K562 (cell line): Measurements from ENCODE around the gene CLSTN2. TPM values are rescaled to one million over a fixed set of nuclear protein-coding genes. Genes with fewer than 3 reads are reported as not detected.

ENCODE experiments used
- ATAC-seq: fragments of 200-7000 bp; cut with Tn5 transposase; 3 replicates; pipeline ENCODE4 v1.9.1; 2020; ENCODE audit warnings: moderate library complexity
- BruUV-seq: library from RNA; stranded (reverse); fragments of 400-500 nt; replicated peaks from 2 replicates; lab custom pipeline; 2021; lab: Mats Ljungman, UMichigan
- CTCF ChIA-PET: fragments of 300-600 bp; formaldehyde crosslinking; extraction: SDS; loops from one replicate; lab custom pipeline; 2021; ENCODE audit warnings: low intra/inter-chr PET ratio; lab: Yijun Ruan, JAX
- POLR2A ChIA-PET: fragments of 300-600, 350-650 bp; sonication (Branson Sonifier 250); formaldehyde crosslinking; extraction: SDS; loops from one replicate; lab custom pipeline; 2021; ENCODE audit warnings: antibody characterized with exemption, inconsistent platforms; lab: Yijun Ruan, JAX
- DNase-seq, 4 experiments: peaks; one replicate each; pipeline versions ENCODE4 v3.0.0 to v3.0.0-alpha.2; 2011 to 2018; ENCODE audit warnings: low spot score in 3 of 4, mixed read lengths in 3 of 4; ENCODE audit errors: extremely low read depth in 1 of 4
- FAIRE-seq: peaks from 2 replicates; lab custom pipeline; 2011; peaks lifted over from hg19 to GRCh38; lab: Jason Lieb, UNC
- H2AFZ ChIP-seq: 2 replicates; pipeline ENCODE4 v1.6.0; 2011; ENCODE audit warnings: low read depth, low read length, control low read depth, inconsistent platforms
- H3K27ac ChIP-seq: fragments of 200-600 bp; 3 replicates; pipeline ENCODE4 v1.8.0; 2011; ENCODE audit warnings: low read depth, mild to moderate bottlenecking, control low read depth, inconsistent platforms, low read length, moderate library complexity, mixed read lengths; ENCODE audit errors: extremely low read depth
- H3K27me3 ChIP-seq, 2 experiments: fragments of 300-600 bp in 1 of 2; 2 replicates in 1 of 2; 3 replicates in 1 of 2; pipeline versions ENCODE4 v1.6.0 to v1.8.0; 2011; ENCODE audit warnings: inconsistent platforms in 2 of 2, low read length in 2 of 2, mild to moderate bottlenecking in 1 of 2, mixed read lengths in 1 of 2, moderate library complexity in 1 of 2; ENCODE audit not compliant: control insufficient read depth in 2 of 2, insufficient read depth in 2 of 2
- H3K36me3 ChIP-seq: fragments of 300-600 bp; 3 replicates; pipeline ENCODE4 v1.8.0; 2011; ENCODE audit warnings: mild to moderate bottlenecking, low read length, inconsistent platforms; ENCODE audit not compliant: control insufficient read depth, insufficient read depth
- H3K4me1 ChIP-seq, 2 experiments: fragments of 200-600 bp in 1 of 2; replicated peaks in 1 of 2; 2 replicates in 1 of 2; 3 replicates in 1 of 2; pipeline versions ENCODE4 v1.5.1 to v1.8.0; 2011; ENCODE audit warnings: inconsistent platforms in 2 of 2, low read length in 2 of 2, mild to moderate bottlenecking in 1 of 2, mixed read lengths in 1 of 2, moderate library complexity in 1 of 2; ENCODE audit not compliant: control insufficient read depth in 2 of 2, insufficient read depth in 2 of 2
- H3K4me2 ChIP-seq: 2 replicates; pipeline ENCODE4 v1.6.1; 2011; ENCODE audit warnings: low read length, control low read depth, inconsistent platforms, mixed read lengths; ENCODE audit not compliant: insufficient read depth
- H3K4me3 ChIP-seq: fragments of 200-600 bp; sonication (generic), shearing (Covaris generic); 2 replicates; pipeline ENCODE4 v1.5.1; 2016; ENCODE audit warnings: control low read depth, inconsistent platforms
- H3K79me2 ChIP-seq: fragments of 200-600 bp; 3 replicates; pipeline ENCODE4 v1.8.0; 2011; ENCODE audit warnings: low read length, inconsistent platforms; ENCODE audit not compliant: control insufficient read depth, insufficient read depth
- H3K9ac ChIP-seq, 2 experiments: 2 replicates each; pipeline versions ENCODE4 v1.6.0 to v1.6.1; 2011; ENCODE audit warnings: low read depth in 2 of 2, low read length in 2 of 2, control low read depth in 1 of 2, inconsistent platforms in 1 of 2, mild to moderate bottlenecking in 1 of 2, mixed read lengths in 1 of 2; ENCODE audit not compliant: insufficient read depth in 1 of 2
- H3K9me1 ChIP-seq: one replicate; pipeline ENCODE4 v1.6.0; 2011; ENCODE audit warnings: inconsistent platforms, mild to moderate bottlenecking, low read length, moderate library complexity; ENCODE audit not compliant: control insufficient read depth, insufficient read depth
- H3K9me3 ChIP-seq: replicated peaks from 2 replicates; pipeline ENCODE4 v1.5.1; 2011; ENCODE audit warnings: low read depth, low read length, inconsistent platforms; ENCODE audit not compliant: control insufficient read depth, insufficient read depth
- H4K20me1 ChIP-seq: replicated peaks from 2 replicates; pipeline ENCODE4 v1.6.1; 2011; ENCODE audit warnings: low read length, inconsistent platforms, mixed read lengths; ENCODE audit not compliant: control insufficient read depth, insufficient read depth
- BMI1 ChIP-seq: fragments of 150-350 bp; IDR thresholded peaks from 2 replicates; pipeline ENCODE4 v1.6.1; 2014; ENCODE audit warnings: low read length
- CREBBP ChIP-seq: IDR thresholded peaks from one replicate; pipeline ENCODE4 v1.6.1; 2012; ENCODE audit warnings: low read depth, mild to moderate bottlenecking, control low read depth, inconsistent platforms, low read length
- DDX20 ChIP-seq: fragments of 450-650 bp; IDR thresholded peaks from 2 replicates; pipeline ENCODE4 v1.6.1; 2016; ENCODE audit warnings: missing genetic modification characterization, low read depth, mild to moderate bottlenecking, missing compliant biosample characterization, moderate library complexity
- EZH2 ChIP-seq: IDR thresholded peaks from 2 replicates; pipeline ENCODE4 v1.6.1; 2012; ENCODE audit warnings: low read depth, mild to moderate bottlenecking, inconsistent platforms, low read length, borderline replicate concordance
- KLF13 ChIP-seq: fragments of 450-650 bp; IDR thresholded peaks from 2 replicates; pipeline ENCODE4 v1.6.1; 2016; ENCODE audit warnings: missing genetic modification characterization, low read depth, mild to moderate bottlenecking, missing compliant biosample characterization, moderate library complexity, borderline replicate concordance
- KLF16 ChIP-seq: IDR thresholded peaks from 2 replicates; pipeline ENCODE4 v1.6.1; 2016; ENCODE audit warnings: antibody characterized with exemption
- MECOM ChIP-seq: fragments of 250-450 bp; sonication (Bioruptor Pico); IDR thresholded peaks from 2 replicates; pipeline ENCODE4 v1.8.0; 2022; ENCODE audit warnings: inconsistent platforms
- NEUROD1 ChIP-seq: fragments of 150-350 bp; IDR thresholded peaks from 2 replicates; pipeline ENCODE4 v1.6.1; 2014; ENCODE audit warnings: borderline replicate concordance, low read length, low read depth; ENCODE audit not compliant: partially characterized antibody
- SPI1 ChIP-seq: IDR thresholded peaks from 2 replicates; pipeline ENCODE4 v1.6.1; 2011; ENCODE audit warnings: low read depth, low read length, control low read depth, borderline replicate concordance
- STAG1 ChIP-seq: sonication (generic); formaldehyde crosslinking; IDR thresholded peaks from 2 replicates; pipeline ENCODE4 v1.5.0; 2020; ENCODE audit warnings: missing genetic modification reagents, borderline replicate concordance
- TCF7 ChIP-seq: sonication (generic); IDR thresholded peaks from 2 replicates; pipeline ENCODE4 v1.6.1; 2016; ENCODE audit warnings: antibody characterized with exemption, borderline replicate concordance
- ZC3H4 ChIP-seq: sonication (generic); formaldehyde crosslinking; IDR thresholded peaks from 2 replicates; pipeline ENCODE4 v1.9.0; 2021; ENCODE audit warnings: missing genetic modification reagents, borderline replicate concordance
- ZNF263 ChIP-seq: sonication (generic); formaldehyde crosslinking; IDR thresholded peaks from 2 replicates; pipeline ENCODE4 v1.8.0; 2022; ENCODE audit warnings: mild to moderate bottlenecking, missing genetic modification reagents, borderline replicate concordance
- ZNF79 ChIP-seq: fragments of 250-450 bp; sonication (Bioruptor Pico); IDR thresholded peaks from 2 replicates; pipeline ENCODE4 v1.4.0; 2020; ENCODE audit warnings: low read depth, mild to moderate bottlenecking, moderate library complexity
- WGBS: fragments of 100-300 bp; shearing (Covaris generic); methylation state at CpG from one replicate; pipeline ENCODE4 v1.1.6; 2016; ENCODE audit warnings: low coverage, mixed read lengths; ENCODE audit not compliant: insufficient coverage; ENCODE audit errors: missing lambda C conversion rate; 5-methylcytosine and 5-hydroxymethylcytosine counted together
- in situ Hi-C: fragments of 300-500 bp; cut with MboI; formaldehyde crosslinking; loops from 4 replicates; pipeline ENCODE4 v1.15.0; 2018; ENCODE audit warnings: inconsistent platforms, mixed read lengths
- intact Hi-C: fragments of 100-400 bp; cut with micrococcal nuclease; formaldehyde crosslinking; loops from 2 replicates; pipeline ENCODE4 v1.14.2; 2022
- polyA plus RNA-seq, 8 experiments: library from polyadenylated mRNA; depleted of rRNA in 4 of 8; stranded (reverse) in 5 of 8; unstranded in 3 of 8; fragments of >200 nt; fragmentation: Nextera tagmentation in 2 of 8; fragmentation: Illumina TruSeq in 1 of 8; extraction: Ambion mirVana in 2 of 8; extraction: Trizol in 1 of 8; gene quantifications; 2 replicates each; pipeline versions ENCODE4 v1.2.1 to v1.2.3, GENCODE V29; 2011 to 2014; ENCODE audit warnings: inconsistent platforms in 1 of 8, missing spikeins in 1 of 8
- total RNA-seq, 7 experiments: library from RNA; depleted of rRNA in 6 of 7; stranded (reverse); fragments of >200 nt in 6 of 7; fragmentation: Illumina TruSeq in 2 of 7; extraction: Trizol in 2 of 7; gene quantifications; 2 replicates each; pipeline versions ENCODE4 v1.2.1 to v1.2.3, GENCODE V29; 2011 to 2021; ENCODE audit warnings: low replicate concordance in 1 of 7
- TF ChIP-seq, protein P1 (sequence below): fragments of 450-650 bp; formaldehyde crosslinking; conservative IDR thresholded peaks from 2 replicates; pipeline ENCODE4 v1.4.0; 2022; ENCODE audit warnings: mild to moderate bottlenecking, missing genetic modification characterization
- TF ChIP-seq, protein P2 (sequence below): fragments of 200-400 bp; formaldehyde crosslinking; IDR thresholded peaks from 2 replicates; pipeline ENCODE4 v1.6.1; 2017; ENCODE audit warnings: mild to moderate bottlenecking, low read depth, low read length, moderate library complexity
- TF ChIP-seq, protein P3 (sequence below): sonication (generic); IDR thresholded peaks from 2 replicates; pipeline ENCODE4 v1.6.1; 2016

CLSTN2 gene
- total and polyA plus RNA-seq, 9 of the 15 experiments (the other 6 are each of a cell fraction or from before 2014, with no cell fraction given): 0.02 to 0.04 (median 0.04) TPM; not detected in 6

- TF ChIP-seq, protein P1, sequence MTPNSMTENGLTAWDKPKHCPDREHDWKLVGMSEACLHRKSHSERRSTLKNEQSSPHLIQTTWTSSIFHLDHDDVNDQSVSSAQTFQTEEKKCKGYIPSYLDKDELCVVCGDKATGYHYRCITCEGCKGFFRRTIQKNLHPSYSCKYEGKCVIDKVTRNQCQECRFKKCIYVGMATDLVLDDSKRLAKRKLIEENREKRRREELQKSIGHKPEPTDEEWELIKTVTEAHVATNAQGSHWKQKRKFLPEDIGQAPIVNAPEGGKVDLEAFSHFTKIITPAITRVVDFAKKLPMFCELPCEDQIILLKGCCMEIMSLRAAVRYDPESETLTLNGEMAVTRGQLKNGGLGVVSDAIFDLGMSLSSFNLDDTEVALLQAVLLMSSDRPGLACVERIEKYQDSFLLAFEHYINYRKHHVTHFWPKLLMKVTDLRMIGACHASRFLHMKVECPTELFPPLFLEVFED (CRISPR knock-in tag): no peak
- TF ChIP-seq KLF13 (tag) (no peak), BMI1 (no peak), ZC3H4 (CRISPR knock-in tag) (no peak), NEUROD1 (no peak), MECOM (CRISPR knock-in tag) (no peak), ZNF79 (CRISPR knock-in tag) (no peak), CREBBP (no peak), EZH2 (no peak)
These were observed 230.8 kb downstream of the CLSTN2 start (continued) for GRCh38 chr3:140165781-140166180.

DNA sequence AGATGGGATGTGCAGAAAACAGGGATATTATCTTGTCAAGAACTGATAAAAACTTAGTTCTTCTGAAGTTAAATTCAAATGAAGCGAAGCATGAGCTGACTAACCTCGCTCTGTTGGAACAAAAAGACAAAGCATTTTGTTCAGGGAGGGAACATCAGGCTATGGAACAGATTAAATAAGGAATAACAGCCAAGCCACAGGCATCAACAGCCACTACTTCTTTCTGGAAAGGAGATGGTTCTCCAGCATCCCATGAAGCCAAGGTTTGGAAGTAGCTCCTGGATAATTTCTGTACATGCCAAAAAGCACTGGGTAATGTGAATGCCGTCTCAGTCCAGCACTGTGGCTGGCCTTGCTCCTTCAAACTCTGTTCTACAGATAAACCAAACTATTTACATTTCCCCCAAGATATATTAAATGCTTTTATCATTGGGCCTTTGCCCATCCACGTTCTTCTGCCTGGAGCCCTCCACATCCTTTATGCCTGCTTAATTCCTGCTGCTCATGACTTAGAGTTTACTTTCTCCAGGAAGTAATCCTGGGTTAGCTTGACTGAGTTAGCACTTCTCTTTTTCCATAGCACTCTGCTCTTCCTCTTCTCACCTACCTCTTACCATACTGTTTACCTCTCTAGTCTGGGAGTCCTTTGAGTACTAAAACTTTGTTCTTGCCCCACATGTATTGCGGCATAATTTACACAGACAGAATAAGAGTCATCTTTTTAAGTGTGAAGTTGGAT lies 232.0 kb downstream of the CLSTN2 start:
- in situ Hi-C loops (no loop called here), intact Hi-C loops (no loop called here)
- no peak overlapping the region for H3K9ac ChIP-seq
- no peak overlapping the region for H2AFZ ChIP-seq
- H3K4me2 ChIP-seq: no peak overlapping the region
- H3K27me3 ChIP-seq: no peaks in the 10 kb centered on the region
- no peaks in the 10 kb centered on the region; a peak in 2 of 5 replicates for H3K4me1 ChIP-seq
- ChIA-PET CTCF (no interaction called here), POLR2A (interaction anchor here (0.6 kb wide), 1 partner anchor 481 kb away, joined by 3 read pairs; no protein-coding TSS in a partner anchor)
- no TSS peak for BruUV-seq
- no peak overlapping the region for H3K4me3 ChIP-seq
- DNase-seq (no peak), FAIRE-seq (no peak), ATAC-seq (no peak)
- H3K9me3 ChIP-seq: no peaks in the 10 kb centered on the region
- 4% methylated on average over 5 of the region's 5 CpGs for WGBS
- no peak overlapping the region for H3K27ac ChIP-seq
- H3K36me3 ChIP-seq: no peaks in the 10 kb centered on the region
- no peaks in the 10 kb centered on the region for H3K9me1 ChIP-seq
- no peaks in the 10 kb centered on the region for H3K79me2 ChIP-seq
- H4K20me1 ChIP-seq: no peaks in the 10 kb centered on the region
- TF ChIP-seq SPI1: peak; percentile 17; the same call in 1 of the 2 replicates
- no peak for TF ChIP-seq KLF16
- TF ChIP-seq, protein P2, sequence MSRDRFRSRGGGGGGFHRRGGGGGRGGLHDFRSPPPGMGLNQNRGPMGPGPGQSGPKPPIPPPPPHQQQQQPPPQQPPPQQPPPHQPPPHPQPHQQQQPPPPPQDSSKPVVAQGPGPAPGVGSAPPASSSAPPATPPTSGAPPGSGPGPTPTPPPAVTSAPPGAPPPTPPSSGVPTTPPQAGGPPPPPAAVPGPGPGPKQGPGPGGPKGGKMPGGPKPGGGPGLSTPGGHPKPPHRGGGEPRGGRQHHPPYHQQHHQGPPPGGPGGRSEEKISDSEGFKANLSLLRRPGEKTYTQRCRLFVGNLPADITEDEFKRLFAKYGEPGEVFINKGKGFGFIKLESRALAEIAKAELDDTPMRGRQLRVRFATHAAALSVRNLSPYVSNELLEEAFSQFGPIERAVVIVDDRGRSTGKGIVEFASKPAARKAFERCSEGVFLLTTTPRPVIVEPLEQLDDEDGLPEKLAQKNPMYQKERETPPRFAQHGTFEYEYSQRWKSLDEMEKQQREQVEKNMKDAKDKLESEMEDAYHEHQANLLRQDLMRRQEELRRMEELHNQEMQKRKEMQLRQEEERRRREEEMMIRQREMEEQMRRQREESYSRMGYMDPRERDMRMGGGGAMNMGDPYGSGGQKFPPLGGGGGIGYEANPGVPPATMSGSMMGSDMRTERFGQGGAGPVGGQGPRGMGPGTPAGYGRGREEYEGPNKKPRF: no peak
- TF ChIP-seq DDX20 (tag): no peak
- no peak for TF ChIP-seq TCF7
- TF ChIP-seq, protein P3, sequence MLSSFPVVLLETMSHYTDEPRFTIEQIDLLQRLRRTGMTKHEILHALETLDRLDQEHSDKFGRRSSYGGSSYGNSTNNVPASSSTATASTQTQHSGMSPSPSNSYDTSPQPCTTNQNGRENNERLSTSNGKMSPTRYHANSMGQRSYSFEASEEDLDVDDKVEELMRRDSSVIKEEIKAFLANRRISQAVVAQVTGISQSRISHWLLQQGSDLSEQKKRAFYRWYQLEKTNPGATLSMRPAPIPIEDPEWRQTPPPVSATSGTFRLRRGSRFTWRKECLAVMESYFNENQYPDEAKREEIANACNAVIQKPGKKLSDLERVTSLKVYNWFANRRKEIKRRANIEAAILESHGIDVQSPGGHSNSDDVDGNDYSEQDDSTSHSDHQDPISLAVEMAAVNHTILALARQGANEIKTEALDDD: peak; percentile 75
- TF ChIP-seq STAG1: no peak
- no peak for TF ChIP-seq ZNF263 (CRISPR knock-in tag)
